ENCODE measurements around the gene ADCY5.

Gene ADCY5

DNA sequence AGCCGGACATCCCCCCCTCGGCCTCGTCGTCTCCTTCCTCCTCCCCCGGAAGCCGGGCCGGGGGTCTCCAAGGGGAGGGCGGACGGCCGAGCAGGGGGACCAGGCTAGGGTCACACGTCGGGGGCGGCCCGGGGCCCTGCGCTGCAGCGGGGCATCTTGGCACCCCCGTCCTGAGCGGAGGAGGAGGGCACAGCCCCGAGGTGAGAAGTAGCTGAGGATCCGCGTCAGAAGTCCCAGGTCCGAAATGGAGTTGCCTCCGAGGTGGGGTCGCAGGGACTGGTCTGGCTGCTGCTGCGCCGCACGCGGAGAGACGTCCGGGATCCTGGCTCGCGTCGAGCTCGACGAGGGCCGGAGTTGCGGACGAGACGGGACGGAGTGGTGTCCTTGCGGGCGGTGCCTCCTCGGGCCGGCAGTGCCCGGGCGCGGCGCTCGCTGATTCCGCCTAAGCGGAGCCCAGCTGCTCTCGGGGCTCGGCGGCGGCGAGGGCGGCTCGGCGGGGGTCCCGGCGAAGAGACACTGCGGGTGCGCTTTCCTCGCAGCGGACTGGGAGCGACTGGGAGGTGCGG is at the start of gene ADCY5:
ADCY5 (minus strand) TSS at position 555 of the 566 bp plus-strand sequence; CDS start at position 10, 545 bp downstream.
- TF ChIP-seq, protein P1, sequence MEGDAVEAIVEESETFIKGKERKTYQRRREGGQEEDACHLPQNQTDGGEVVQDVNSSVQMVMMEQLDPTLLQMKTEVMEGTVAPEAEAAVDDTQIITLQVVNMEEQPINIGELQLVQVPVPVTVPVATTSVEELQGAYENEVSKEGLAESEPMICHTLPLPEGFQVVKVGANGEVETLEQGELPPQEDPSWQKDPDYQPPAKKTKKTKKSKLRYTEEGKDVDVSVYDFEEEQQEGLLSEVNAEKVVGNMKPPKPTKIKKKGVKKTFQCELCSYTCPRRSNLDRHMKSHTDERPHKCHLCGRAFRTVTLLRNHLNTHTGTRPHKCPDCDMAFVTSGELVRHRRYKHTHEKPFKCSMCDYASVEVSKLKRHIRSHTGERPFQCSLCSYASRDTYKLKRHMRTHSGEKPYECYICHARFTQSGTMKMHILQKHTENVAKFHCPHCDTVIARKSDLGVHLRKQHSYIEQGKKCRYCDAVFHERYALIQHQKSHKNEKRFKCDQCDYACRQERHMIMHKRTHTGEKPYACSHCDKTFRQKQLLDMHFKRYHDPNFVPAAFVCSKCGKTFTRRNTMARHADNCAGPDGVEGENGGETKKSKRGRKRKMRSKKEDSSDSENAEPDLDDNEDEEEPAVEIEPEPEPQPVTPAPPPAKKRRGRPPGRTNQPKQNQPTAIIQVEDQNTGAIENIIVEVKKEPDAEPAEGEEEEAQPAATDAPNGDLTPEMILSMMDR (IDR thresholded peaks at IDR 0.05; ENCODE audit: poor library complexity, severe bottlenecking): no peak
- Histone ChIP-seq H3K27me3 (ENCODE audit: insufficient read depth, poor library complexity, severe bottlenecking) (peaks cover 59% of the 10 kb centered on the region), H3K36me3 (ENCODE audit: low read depth) (no peaks in the 10 kb centered on the region), H3K4me1 (ENCODE audit: insufficient read depth, poor library complexity, severe bottlenecking) (no peaks in the 10 kb centered on the region), H3K27ac (ENCODE audit: poor library complexity, severe bottlenecking) (no peak within 1 kb of the TSS), H3K4me3 (ENCODE audit: severe bottlenecking) (peak within 1 kb of the TSS; percentile 34), H3K9me3 (ENCODE audit: severe bottlenecking) (no peaks in the 10 kb centered on the region)
- peak; percentile 52; the same call in 2 of the 3 replicates for ATAC-seq (ENCODE audit: low read depth)
- DNase-seq (ENCODE audit: low spot score): no peak

DNA sequence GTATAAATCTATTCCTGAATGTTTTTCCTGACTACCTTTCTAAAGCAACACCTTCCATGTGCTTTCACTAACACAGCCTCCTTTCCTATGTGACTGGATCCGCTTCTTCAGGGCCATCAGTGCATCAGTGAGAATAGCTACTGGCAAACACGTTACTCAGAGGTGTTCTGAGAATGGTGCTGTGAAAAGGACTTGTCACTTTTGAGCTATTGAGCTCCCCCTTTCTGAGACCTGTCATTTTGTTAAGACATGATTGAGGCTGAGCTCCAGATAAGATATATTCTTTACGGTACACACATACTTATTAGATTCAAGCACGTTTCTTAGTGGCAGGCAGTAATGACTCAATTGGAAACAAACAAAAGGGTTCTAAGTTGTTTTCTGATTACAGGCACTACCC is 45.0 kb upstream of the ADCY5 start:
- H3K27ac ChIP-seq (ENCODE audit: poor library complexity, severe bottlenecking): no peak overlapping the region
- H3K27me3 ChIP-seq (ENCODE audit: insufficient read depth, poor library complexity, severe bottlenecking): no peaks in the 10 kb centered on the region
- H3K36me3 ChIP-seq (ENCODE audit: low read depth): peaks cover 62% of the 10 kb centered on the region
- DNase-seq (ENCODE audit: low spot score) (no peak), ATAC-seq (ENCODE audit: low read depth) (no peak)
- no peaks in the 10 kb centered on the region for H3K9me3 ChIP-seq (ENCODE audit: severe bottlenecking)
- no peak overlapping the region for H3K4me3 ChIP-seq (ENCODE audit: severe bottlenecking)
- H3K4me1 ChIP-seq (ENCODE audit: insufficient read depth, poor library complexity, severe bottlenecking): no peaks in the 10 kb centered on the region
- TF ChIP-seq, protein P1 (IDR thresholded peaks at IDR 0.05; ENCODE audit: poor library complexity, severe bottlenecking): no peak

DNA sequence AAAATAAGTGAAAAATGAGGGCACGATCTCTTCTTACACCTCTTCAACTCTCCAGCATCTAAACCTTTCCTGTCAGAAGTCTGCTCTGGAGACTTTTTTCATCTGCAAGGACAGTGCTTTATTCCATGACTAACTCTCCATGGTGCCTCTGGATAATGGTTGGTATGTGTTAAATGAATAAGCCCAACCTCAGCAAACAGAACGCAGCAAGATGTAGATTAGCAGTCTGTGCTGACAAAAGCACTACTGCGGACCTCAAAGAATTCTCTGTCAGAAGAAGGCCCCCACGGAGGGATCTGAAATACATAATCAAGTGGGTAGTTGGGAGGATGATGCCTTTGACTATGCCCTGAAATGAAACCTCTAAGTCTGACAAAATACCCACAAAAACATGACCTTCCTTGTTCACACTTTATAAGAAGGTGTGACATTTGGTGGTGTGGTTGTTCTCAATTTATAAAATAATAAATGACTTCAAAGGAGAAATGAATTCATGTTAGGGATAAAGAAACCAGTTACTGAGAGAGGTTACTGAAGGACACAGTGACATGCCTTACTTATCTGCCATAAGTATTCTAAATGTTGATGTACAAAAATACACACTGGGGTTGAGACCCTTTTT is 43.2 kb upstream of the ADCY5 start:
- ATAC-seq (ENCODE audit: low read depth): no peak
- no peak overlapping the region for H3K4me3 ChIP-seq (ENCODE audit: severe bottlenecking)
- no peaks in the 10 kb centered on the region for H3K27me3 ChIP-seq (ENCODE audit: insufficient read depth, poor library complexity, severe bottlenecking)
- H3K27ac ChIP-seq (ENCODE audit: poor library complexity, severe bottlenecking): no peak overlapping the region
- peaks cover 43% of the 10 kb centered on the region for H3K36me3 ChIP-seq (ENCODE audit: low read depth)
- H3K9me3 ChIP-seq (ENCODE audit: severe bottlenecking): no peaks in the 10 kb centered on the region
- no peaks in the 10 kb centered on the region for H3K4me1 ChIP-seq (ENCODE audit: insufficient read depth, poor library complexity, severe bottlenecking)
- DNase-seq (ENCODE audit: low spot score): no peak
- TF ChIP-seq, protein P1 (IDR thresholded peaks at IDR 0.05; ENCODE audit: poor library complexity, severe bottlenecking): no peak

DNA sequence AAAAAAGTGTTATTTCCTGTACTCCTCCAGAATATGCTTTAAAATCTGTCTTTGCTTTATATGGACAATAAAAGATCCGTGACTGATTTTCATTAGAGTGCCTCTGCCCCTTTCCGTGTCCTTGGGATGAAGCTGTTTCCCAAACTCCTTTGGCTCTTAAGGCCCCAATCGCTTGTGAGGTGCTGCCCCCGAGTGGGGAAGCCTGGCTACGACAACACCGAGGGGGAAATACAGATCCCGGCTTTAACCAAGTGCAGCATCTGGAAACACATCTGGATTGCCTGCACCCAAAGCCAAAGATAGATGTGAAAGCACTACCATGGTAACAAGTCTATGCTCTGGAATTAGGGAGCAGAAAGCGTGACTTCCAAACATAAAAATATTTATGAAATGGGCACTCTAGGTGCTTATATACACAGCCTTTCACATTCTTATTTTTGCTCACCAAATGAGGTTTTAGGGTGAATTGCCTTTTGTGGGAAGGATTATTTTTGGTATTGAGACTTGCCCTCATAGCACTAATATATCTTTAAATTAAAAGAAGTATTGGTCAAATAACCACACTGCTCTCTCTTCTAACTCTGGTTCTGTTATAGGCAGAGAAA is 40.6 kb upstream of the ADCY5 start:
- Histone ChIP-seq H3K27me3 (ENCODE audit: insufficient read depth, poor library complexity, severe bottlenecking) (no peaks in the 10 kb centered on the region), H3K9me3 (ENCODE audit: severe bottlenecking) (no peaks in the 10 kb centered on the region), H3K4me3 (ENCODE audit: severe bottlenecking) (no peak overlapping the region), H3K4me1 (ENCODE audit: insufficient read depth, poor library complexity, severe bottlenecking) (no peaks in the 10 kb centered on the region), H3K36me3 (ENCODE audit: low read depth) (peaks cover 31% of the 10 kb centered on the region), H3K27ac (ENCODE audit: poor library complexity, severe bottlenecking) (no peak overlapping the region)
- DNase-seq (ENCODE audit: low spot score) (no peak), ATAC-seq (ENCODE audit: low read depth) (peak; percentile 72)
- TF ChIP-seq, protein P1 (IDR thresholded peaks at IDR 0.05; ENCODE audit: poor library complexity, severe bottlenecking): peak; percentile 84
